Measurements from ENCODE around the gene F11R. TPM values are rescaled to one million over a fixed set of nuclear protein-coding genes. Genes with fewer than 3 reads are reported as not detected.

The F11R gene
- 10 to 100 TPM in 1 of 4 donors, 1 to 10 TPM in 3; 4.5 to 28.2 (median 9.9) TPM for total RNA-seq

DNA sequence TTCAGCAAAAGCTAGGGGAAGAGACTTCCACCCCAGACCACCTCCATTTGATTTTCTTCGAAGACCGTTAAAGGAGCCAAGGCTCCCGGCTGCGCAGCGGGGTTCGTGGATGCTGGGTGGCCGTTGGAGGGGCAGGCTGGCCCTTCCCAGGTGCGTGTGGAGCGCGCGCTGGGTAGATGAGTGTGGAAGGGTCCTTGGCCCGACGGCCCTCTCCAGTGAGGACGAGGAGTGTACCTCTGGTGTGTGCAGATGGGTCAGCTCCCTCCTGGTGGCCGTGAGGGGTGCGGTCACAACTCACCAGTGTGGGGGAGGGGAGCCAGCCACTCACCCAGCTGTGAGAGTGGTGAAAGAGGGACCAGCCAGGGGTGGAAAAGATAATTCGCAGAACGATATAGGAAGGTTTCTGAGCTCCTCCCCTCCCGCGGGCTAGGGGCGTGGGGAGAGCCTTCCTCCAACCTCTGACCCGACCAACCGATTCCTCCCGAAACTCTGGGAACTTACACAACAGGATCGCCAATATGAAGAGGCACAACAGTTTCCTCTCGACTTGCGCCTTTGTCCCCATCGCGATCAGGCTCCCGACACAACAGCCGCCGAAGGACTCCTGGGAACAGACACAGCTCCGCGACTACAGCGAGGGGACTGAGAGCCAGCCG, at the start of gene F11R:
TSS of gene F11R (minus strand) at position 644 of the 656 bp plus-strand sequence. CDS start at position 565, 79 bp downstream.
- WGBS, 2 donors (ENCODE audit: low coverage in 1 of 2) = 10 to 18% methylated on average over 2 to 20 of the region's 36 CpGs
- peak; percentile 58 for ATAC-seq

DNA sequence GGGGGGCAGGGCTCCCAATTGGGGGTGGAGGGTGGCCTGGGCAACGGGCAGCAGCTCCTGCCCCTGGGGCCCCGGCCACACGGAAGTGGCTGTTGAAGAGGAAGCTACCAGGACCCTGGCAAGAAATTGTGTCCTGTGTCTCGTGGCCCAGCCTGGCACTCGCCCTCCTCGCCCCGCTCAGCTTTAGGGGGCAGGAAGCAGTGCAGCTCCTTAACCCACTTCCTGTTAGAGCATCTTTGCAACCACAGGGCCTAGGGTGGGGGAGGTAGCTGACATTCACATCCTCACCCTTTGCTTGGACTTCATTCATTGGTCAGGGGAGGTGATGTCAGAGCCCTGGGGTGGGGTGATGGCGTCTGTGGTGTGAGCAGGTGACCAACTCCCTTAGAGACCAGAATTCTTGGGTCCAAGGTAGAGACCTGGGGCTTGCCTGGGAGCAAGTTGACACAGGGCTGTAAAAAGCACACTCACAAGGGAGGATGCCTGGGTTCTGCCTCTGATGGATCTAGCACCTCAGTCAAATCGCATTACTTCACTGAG, 48.8 kb upstream of the F11R start, which contains the start of gene ARHGAP30:
TSS of gene ARHGAP30 (minus strand) at position 161 of the 540 bp plus-strand sequence. CDS start 267 bp downstream, outside the sequence.
- Histone ChIP-seq H3K4me3 (peak within 1 kb of the TSS; percentile 1 to 42), H3K27me3 (peaks cover 16% of the 10 kb centered on the region), H3K27ac (peak within 1 kb of the TSS in 3 of 4 donors; percentile 50 to 60 (median 51)), H3K9me3 (no peaks in the 10 kb centered on the region), H3K4me1 (no peaks in the 10 kb centered on the region), H3K36me3 (no peaks in the 10 kb centered on the region)
- ATAC-seq = peak; percentile 69
- peak; percentile 15 to 35 for TF ChIP-seq POLR2A (IDR thresholded peaks at IDR 0.05)
- TF ChIP-seq, protein P1, sequence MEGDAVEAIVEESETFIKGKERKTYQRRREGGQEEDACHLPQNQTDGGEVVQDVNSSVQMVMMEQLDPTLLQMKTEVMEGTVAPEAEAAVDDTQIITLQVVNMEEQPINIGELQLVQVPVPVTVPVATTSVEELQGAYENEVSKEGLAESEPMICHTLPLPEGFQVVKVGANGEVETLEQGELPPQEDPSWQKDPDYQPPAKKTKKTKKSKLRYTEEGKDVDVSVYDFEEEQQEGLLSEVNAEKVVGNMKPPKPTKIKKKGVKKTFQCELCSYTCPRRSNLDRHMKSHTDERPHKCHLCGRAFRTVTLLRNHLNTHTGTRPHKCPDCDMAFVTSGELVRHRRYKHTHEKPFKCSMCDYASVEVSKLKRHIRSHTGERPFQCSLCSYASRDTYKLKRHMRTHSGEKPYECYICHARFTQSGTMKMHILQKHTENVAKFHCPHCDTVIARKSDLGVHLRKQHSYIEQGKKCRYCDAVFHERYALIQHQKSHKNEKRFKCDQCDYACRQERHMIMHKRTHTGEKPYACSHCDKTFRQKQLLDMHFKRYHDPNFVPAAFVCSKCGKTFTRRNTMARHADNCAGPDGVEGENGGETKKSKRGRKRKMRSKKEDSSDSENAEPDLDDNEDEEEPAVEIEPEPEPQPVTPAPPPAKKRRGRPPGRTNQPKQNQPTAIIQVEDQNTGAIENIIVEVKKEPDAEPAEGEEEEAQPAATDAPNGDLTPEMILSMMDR (IDR thresholded peaks at IDR 0.05) = no peak
- WGBS, 2 donors (ENCODE audit: low coverage in 1 of 2) = 56 to 100% methylated on average over 1 to 2 of the region's 9 CpGs

More for the DNA sequence above, at the start of gene F11R:
- peak within 1 kb of the TSS in 3 of 4 donors; percentile 68 to 76 (median 74) for H3K27ac ChIP-seq
- TF ChIP-seq, protein P1 (IDR thresholded peaks at IDR 0.05) = peak in 1 of 4 experiments; percentile 10
- TF ChIP-seq POLR2AphosphoS5 (IDR thresholded peaks at IDR 0.05) = no peak
- peaks cover 0 to 17% (median 7%) of the 10 kb centered on the region in 3 donors for H3K4me1 ChIP-seq
- no peaks in the 10 kb centered on the region for H3K36me3 ChIP-seq
- no peaks in the 10 kb centered on the region for H3K9me3 ChIP-seq
- H3K27me3 ChIP-seq = peaks cover 41% of the 10 kb centered on the region
- H3K4me3 ChIP-seq = peak within 1 kb of the TSS; percentile 23 to 58

DNA sequence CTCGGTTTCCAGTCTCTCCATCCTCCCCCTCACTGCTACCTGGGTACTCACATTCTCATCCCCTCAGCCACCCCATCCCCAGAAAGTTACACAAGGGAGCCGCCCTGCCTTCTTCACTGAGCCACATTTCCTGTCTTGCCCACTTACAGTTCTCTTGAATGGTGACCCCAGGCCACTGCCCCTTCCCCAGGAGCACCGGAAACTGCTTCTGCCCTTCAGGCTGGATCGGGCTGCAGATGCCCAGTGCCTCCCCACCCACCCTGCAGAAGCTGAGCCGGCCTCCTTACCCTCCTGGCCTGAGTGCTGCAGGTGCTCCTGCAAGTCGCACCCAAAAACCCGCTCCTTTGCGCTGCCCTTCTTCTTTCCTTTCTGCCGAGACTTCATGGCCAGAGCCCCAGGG, 48.3 kb upstream of the F11R start:
- ATAC-seq = no peak
- Histone ChIP-seq H3K9me3 (no peaks in the 10 kb centered on the region), H3K27ac (peak overlapping the region in 3 of 4 donors; percentile 50 to 60 (median 51)), H3K4me1 (no peaks in the 10 kb centered on the region), H3K27me3 (peaks cover 19% of the 10 kb centered on the region), H3K36me3 (no peaks in the 10 kb centered on the region), H3K4me3 (peak overlapping the region; percentile 1 to 42)
- no peak for TF ChIP-seq POLR2AphosphoS5 (IDR thresholded peaks at IDR 0.05)
- TF ChIP-seq, protein P1 (IDR thresholded peaks at IDR 0.05) = no peak
- no peak for TF ChIP-seq POLR2A (IDR thresholded peaks at IDR 0.05)
- TF ChIP-seq EP300 (IDR thresholded peaks at IDR 0.05) = no peak
- 66 to 70% methylated on average over 2 to 5 of the region's 9 CpGs for WGBS, 2 donors (ENCODE audit: low coverage in 1 of 2)

DNA sequence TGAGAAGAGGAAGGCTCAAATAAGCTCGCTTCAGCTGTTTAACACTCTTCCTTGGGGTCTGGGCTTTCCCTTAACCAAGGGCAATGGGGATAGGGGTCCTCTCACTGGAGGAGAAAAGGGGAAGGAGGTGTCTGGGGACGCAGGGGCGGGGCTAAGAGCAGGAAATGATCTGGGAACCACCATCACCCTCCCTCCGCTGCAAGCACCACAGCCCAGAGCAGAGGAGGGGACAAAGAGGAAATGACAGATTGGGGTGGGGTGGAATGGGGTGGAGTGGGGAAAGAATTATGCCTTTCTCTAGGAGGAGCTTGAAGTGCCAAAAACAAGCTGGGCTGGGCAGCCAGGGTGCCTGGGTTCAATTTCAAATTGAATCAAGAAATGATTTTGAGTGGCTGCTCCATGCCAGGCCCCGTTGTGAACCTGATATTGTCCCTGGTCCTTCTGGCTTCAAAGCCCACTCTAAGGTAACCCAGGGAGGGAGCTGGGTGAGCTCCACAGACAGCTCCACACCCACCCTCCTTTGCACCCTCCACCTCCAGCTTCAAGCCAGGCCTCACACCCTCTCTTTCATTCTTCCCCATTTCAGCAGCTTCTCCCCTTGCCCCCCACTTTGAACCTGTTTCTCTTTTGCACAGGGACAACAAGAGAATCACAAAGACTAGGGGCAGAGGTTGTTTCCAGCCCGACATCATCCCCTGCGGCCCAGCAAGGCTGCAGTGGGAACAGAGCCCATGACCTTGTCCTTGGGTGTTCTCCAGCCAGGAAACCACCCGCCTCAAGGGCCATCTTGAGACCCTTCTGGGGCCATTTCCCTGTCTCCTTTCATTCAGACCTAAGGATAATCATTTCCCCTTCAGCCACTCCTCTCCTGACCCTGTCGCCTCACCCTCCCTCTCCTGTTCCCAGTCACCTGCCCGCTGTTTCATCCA, 47.6 kb upstream of the F11R start:
- WGBS, 2 donors (ENCODE audit: low coverage in 1 of 2) = 67 to 97% methylated on average over 6 to 8 of the region's 10 CpGs
- TF ChIP-seq POLR2AphosphoS5 (IDR thresholded peaks at IDR 0.05) (no peak), POLR2A (IDR thresholded peaks at IDR 0.05) (no peak), EP300 (IDR thresholded peaks at IDR 0.05) (no peak)
- TF ChIP-seq, protein P1 (IDR thresholded peaks at IDR 0.05) = no peak
- Histone ChIP-seq H3K4me1 (no peaks in the 10 kb centered on the region), H3K36me3 (no peaks in the 10 kb centered on the region), H3K9me3 (no peaks in the 10 kb centered on the region), H3K27me3 (peaks cover 26% of the 10 kb centered on the region), H3K4me3 (peak overlapping the region in 1 of 2 donors; percentile 42), H3K27ac (peak overlapping the region in 3 of 4 donors; percentile 50 to 60 (median 51))
- ATAC-seq = peak; percentile 70
